ENCODE data around the gene C2orf69.
A peak's percentile ranks its signal among the peaks of the same experiment; 100 is the strongest.

Gene C2orf69

DNA sequence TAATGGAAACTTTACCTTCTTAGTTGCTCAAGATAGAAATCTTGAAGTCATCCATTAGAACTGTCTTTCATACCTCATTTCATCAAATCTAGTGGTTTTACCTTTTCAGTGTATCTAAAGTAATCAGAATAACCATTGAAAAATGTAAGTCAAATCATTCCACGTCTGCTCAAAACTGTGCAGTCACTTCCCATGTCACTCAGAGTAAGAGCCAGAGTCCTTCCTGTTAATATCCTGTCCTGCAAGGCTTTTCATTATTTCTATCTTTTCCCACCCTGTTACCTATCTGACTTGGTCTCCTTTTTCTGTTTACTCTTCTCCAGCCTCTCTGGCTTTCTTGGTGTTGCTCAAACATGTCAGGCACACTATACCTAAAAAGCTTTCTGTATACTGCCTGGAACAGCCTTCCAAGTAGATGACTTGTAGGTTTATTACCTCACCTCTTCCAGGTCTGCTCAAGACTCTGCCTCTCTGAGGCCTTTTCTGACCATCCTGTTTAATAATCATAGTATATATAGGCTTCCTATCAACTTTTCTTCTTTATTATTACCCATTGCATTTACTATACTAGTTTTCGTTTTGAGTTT is 3.4 kb downstream of the C2orf69 start:
- no peak for DNase-seq (ENCODE audit: low spot score)

DNA sequence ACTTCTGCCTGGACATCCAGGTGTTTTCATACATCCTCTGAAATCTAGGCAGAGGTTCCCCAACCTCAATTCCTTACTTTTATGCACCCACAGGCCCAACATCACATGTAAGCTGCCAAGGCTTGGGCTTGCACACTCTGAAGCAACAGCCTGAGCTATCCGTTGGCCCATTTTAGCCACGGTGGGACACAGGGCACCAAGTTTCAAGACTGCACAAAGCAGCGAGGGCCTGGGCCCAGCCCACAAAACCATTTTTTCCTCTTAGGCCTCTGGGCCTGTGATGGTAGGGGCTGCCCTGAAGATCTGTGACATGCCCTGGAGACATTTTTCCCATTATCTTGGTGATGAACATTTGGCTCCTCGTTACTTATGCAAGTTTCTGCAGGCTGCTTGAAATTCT is 5.9 kb downstream of the C2orf69 start:
- DNase-seq (ENCODE audit: low spot score) = no peak

GRCh38 chr2:199922856-199923255 is 11.8 kb downstream of the C2orf69 start:
- DNase-seq (ENCODE audit: low spot score) = peak; percentile 37

GRCh38 chr2:199923924-199924323 is 12.8 kb downstream of the C2orf69 start:
- no peak for DNase-seq (ENCODE audit: low spot score)

DNA sequence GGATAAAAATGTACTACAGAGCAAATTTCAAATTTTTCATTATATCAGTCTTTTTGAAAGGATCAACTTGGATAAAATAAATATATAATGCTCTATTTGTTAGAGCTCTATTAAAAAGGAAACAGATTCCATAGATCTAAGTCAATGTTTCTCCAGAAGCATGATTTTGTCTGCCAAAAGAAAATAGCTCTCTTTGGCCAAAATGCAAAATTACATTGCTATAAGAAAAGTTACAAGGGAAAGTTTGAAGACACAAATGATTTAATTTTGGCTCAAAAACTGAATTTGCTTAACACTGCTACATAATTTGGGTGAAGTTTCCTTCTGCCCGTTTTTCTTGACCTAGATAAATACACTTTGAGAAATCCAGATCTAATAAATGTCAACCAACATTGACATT is 15.7 kb downstream of the C2orf69 start:
- no peak for DNase-seq (ENCODE audit: low spot score)

DNA sequence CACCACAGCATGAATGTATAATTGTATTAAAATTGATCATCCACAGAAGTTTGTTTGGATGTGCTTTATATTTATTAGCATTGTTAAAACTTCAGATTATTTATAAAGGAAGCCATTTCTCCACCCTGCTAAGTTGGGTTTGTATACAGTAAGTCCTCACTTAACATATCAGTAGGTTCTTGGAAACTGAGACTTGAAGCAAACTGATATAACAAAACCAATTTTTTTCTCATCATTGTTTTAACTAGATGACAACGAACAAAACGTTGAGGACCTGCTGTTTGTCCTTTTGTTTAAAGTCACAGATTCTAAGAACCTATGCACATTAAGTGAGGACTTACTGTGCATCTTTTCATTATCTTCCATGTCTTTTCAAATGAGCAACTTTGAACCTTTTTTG is 17.1 kb downstream of the C2orf69 start:
- no peak for DNase-seq (ENCODE audit: low spot score)

GRCh38 chr2:199928626-199929025 is 17.5 kb downstream of the C2orf69 start:
- DNase-seq (ENCODE audit: low spot score) = no peak

GRCh38 chr2:199929262-199929661 is 18.2 kb downstream of the C2orf69 start:
- no peak for DNase-seq (ENCODE audit: low spot score)

DNA sequence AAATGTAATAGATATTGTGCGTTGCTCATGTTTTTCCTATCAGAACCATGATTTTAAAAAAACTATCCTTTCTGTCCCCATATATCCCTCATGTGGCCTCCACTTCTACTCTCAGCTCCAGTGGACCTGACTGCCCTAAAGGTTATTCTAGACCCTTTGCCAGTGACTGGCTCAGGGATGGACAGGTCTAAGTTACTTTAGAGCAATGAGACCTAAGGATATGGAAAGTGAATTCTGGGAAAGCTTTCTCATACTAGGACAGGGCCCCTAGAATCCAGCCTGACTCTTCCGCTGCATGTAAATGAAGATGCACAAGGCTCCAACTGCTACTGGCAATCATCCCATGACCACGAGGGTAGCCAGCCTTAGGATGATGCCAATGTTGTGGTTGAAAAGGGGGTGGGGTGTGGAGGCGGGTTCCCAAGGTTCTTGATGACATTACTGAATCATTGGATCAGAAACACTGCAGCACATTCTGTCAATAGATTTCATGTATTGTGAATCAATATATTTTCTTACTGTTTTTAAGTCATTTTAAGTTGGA is 21.3 kb downstream of the C2orf69 start:
- DNase-seq (ENCODE audit: low spot score) = peak; percentile 39

GRCh38 chr2:199933466-199933865 is 22.4 kb downstream of the C2orf69 start:
- DNase-seq (ENCODE audit: low spot score) = no peak

- no peak for DNase-seq (ENCODE audit: low spot score)
These were observed 25.5 kb downstream of the C2orf69 start for GRCh38 chr2:199936554-199936953.

GRCh38 chr2:199940373-199940772 is 29.3 kb downstream of the C2orf69 start:
- DNase-seq (ENCODE audit: low spot score) = peak; percentile 39

- no peak for DNase-seq (ENCODE audit: low spot score)
These were observed 32.3 kb downstream of the C2orf69 start for GRCh38 chr2:199943373-199943772.

- DNase-seq (ENCODE audit: low spot score) = no peak
These were observed 35.1 kb downstream of the C2orf69 start for GRCh38 chr2:199946196-199946595.

- DNase-seq (ENCODE audit: low spot score) = no peak
These were observed 35.7 kb downstream of the C2orf69 start for GRCh38 chr2:199946836-199947235.

DNA sequence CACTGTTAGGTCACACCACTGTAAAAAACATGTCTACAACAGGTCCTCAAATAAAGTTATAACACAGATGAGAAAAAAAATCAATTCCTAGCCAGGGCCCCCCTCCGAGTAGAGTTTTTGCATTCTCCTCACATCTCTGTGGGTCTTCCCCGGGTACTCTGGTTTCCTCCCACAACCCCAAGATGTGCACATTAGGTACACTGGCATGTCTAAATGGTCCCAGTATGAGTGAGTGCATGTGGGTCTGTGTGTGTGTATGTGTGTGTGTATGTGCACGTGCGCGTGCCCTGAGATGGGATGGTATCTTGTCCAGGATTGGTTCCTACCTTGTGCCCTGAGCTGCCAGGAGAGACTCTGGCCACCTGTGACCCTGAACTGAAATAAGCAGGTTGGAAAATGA is 39.3 kb downstream of the C2orf69 start:
- DNase-seq (ENCODE audit: low spot score) = no peak

DNA sequence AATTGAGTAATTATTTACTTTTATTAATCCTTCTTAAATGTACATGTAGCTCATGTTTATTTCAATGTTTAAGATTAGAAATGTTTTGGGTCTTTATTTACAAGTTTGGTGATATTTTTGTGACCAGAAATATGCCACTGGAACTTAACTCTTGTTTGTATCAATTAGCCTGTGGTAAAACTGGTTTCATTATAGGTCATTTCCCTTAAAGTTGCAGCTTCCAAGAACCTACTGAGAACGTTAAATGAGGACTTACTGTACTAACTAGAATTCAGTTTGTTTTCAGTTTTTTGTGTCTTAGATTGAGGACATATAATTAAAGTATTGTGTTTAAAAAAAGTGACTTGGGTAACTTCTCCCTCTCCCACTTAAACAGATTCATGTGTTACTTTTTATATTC is 39.9 kb downstream of the C2orf69 start:
- DNase-seq (ENCODE audit: low spot score) = no peak

DNA sequence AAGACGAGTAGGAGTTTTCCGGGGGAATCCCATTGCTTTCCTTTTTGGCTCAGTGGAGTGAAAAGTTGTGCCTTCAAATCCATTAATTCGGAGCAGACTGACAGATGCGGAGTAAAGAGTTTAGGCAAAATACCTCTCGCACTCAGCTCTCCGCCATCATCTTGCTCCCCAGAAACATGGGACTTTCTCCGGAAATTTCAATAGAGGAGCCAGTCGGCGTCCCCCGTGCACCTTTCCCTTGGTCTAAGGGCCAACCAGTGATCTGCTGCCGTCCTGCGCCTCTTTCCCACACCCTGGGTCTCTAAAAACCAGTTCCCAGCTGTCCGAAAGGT is 43.9 kb downstream of the C2orf69 start:
- DNase-seq (ENCODE audit: low spot score) = no peak

- DNase-seq (ENCODE audit: low spot score) = peak; percentile 90
These were observed 44.4 kb downstream of the C2orf69 start, which contains the start of the genes MAIP1 and TYW5 for GRCh38 chr2:199955339-199956061. MAIP1 (plus strand) TSS chr2:199955582; CDS start chr2:199955799, 217 bp downstream. TYW5 (minus strand) TSS chr2:199955491; CDS start chr2:199955470, 21 bp downstream.

GRCh38 chr2:199956062-199956380 is 44.9 kb downstream of the C2orf69 start:
- no peak for DNase-seq (ENCODE audit: low spot score)

DNA sequence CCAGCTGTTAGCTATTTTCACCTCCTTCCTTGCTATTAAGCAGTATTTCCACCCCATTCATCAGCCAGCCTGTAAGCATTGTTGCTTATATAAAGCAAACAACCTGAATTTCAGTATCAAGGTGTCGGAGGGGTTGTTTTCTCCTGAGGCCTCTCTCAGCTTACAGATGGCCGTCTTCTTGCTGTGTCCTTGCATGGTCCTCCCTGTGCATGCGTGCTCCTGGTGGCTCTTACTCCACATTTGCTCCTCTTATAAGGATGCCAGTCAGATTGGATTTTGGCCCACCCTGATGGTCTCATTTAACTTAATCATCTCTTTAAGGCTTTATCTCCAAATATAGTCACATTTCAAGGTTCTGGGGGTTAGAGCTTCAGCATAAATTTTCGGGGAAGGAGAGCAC is 46.9 kb downstream of the C2orf69 start:
- no peak for DNase-seq (ENCODE audit: low spot score)

DNA sequence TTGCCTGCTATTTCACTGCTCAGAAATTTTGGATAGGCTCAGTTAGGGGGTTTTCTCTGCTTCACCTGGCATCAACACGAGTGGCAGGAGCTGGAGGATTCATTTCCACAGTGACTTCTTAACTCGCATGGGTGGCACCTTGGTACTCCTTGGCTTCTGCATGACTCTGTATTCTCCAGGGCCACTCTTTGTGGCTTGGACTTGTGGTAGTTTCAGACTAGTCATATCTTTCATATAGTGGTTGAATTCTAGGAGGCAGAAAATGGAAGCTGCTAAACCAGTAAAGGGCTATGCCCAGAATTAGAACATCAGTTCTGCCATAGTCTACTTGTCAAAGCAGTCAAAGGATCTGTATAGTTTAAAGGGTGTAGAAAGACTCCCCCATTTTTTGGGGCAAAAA is 51.1 kb downstream of the C2orf69 start:
- DNase-seq (ENCODE audit: low spot score) = no peak

- DNase-seq (ENCODE audit: low spot score) = no peak
These were observed 55.3 kb downstream of the C2orf69 start for GRCh38 chr2:199966405-199966804.

DNA sequence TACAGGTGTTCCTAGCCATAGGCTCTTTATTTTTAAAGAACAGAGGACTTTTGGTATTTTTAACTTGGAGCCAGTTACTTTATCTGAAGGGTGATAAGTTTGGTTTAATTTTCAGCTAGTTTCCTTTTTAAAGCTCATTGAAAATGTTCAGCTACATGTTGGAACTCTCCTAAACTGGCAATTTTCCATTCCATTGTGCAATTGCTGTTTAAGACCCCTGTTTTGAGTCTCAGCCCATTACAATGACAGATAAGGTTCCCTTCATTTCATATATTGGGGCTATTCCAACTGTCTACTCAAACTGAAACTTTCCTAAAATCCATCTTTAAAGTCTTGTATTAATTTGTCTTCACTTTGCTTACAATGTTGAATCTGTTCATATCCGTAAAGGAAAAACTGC is 55.9 kb downstream of the C2orf69 start:
- DNase-seq (ENCODE audit: low spot score) = no peak
